Fibroblast of lung (primary cell): ENCODE results near the gene MAP1LC3B2. TPM values are rescaled to one million over a fixed set of nuclear protein-coding genes. Genes with fewer than 3 reads are reported as not detected.

Experiments used
- DNase-seq, 2 donors: peaks; one replicate each; pipeline versions ENCODE4 v3.0.0 to v3.0.0-alpha.2; 2010; ENCODE audit warnings: low read depth in 2 of 2
- H2AFZ ChIP-seq: 2 replicates; pipeline ENCODE4 v1.5.1; 2012; ENCODE audit warnings: low read length, control low read depth, inconsistent platforms
- H3K27ac ChIP-seq: 2 replicates; pipeline ENCODE4 v1.5.1; 2011; ENCODE audit warnings: low read length, control low read depth; ENCODE audit not compliant: insufficient read depth
- H3K27me3 ChIP-seq: 2 replicates; pipeline ENCODE4 v1.5.1; 2011; ENCODE audit warnings: mild to moderate bottlenecking, low read length; ENCODE audit not compliant: control insufficient read depth, insufficient read depth
- H3K36me3 ChIP-seq: 2 replicates; pipeline ENCODE4 v1.5.1; 2011; ENCODE audit warnings: low read length; ENCODE audit not compliant: control insufficient read depth, insufficient read depth
- H3K4me1 ChIP-seq: 2 replicates; pipeline ENCODE4 v1.5.1; 2011; ENCODE audit warnings: low read length; ENCODE audit not compliant: control insufficient read depth, insufficient read depth; ENCODE audit errors: extremely low read depth
- H3K4me2 ChIP-seq: 2 replicates; pipeline ENCODE4 v1.5.1; 2011; ENCODE audit warnings: low read length, control low read depth; ENCODE audit not compliant: insufficient read depth; ENCODE audit errors: extremely low read depth
- H3K4me3 ChIP-seq, 4 experiments: fragments of 200-600 bp in 1 of 4; sonication (generic) in 1 of 4; replicated peaks in 1 of 4; 2 replicates each; pipeline ENCODE4 v1.5.1; 2011 to 2016; ENCODE audit warnings: low read length in 4 of 4, low read depth in 3 of 4, mild to moderate bottlenecking in 3 of 4, control low read depth in 2 of 4, inconsistent platforms in 1 of 4, mixed read lengths in 1 of 4; ENCODE audit not compliant: insufficient read depth in 1 of 4; ENCODE audit errors: control extremely low read depth in 1 of 4
- H3K79me2 ChIP-seq: 2 replicates; pipeline ENCODE4 v1.5.1; 2012; ENCODE audit warnings: mild to moderate bottlenecking, low read length, inconsistent platforms; ENCODE audit not compliant: control insufficient read depth, insufficient read depth
- H3K9ac ChIP-seq: 2 replicates; pipeline ENCODE4 v1.5.1; 2011; ENCODE audit warnings: mild to moderate bottlenecking, low read length, control low read depth; ENCODE audit not compliant: insufficient read depth
- H3K9me3 ChIP-seq: 2 replicates; pipeline ENCODE4 v1.5.1; 2012; ENCODE audit warnings: low read depth, low read length; ENCODE audit not compliant: control insufficient read depth, insufficient read depth
- H4K20me1 ChIP-seq: 2 replicates; pipeline ENCODE4 v1.5.1; 2011; ENCODE audit warnings: low read length; ENCODE audit not compliant: control insufficient read depth, insufficient read depth; ENCODE audit errors: extremely low read depth
- CTCF ChIP-seq, 2 donors: IDR thresholded peaks in 1 of 2; conservative IDR thresholded peaks in 1 of 2; 1 replicate in 1 of 2; 2 replicates in 1 of 2; pipeline ENCODE4 v1.5.1; 2011 to 2012; ENCODE audit warnings: low read length in 2 of 2, control low read depth in 1 of 2, inconsistent platforms in 1 of 2, low read depth in 1 of 2, mild to moderate bottlenecking in 1 of 2
- EZH2 ChIP-seq: IDR thresholded peaks from 2 replicates; pipeline ENCODE4 v1.5.1; 2012; ENCODE audit warnings: low read length, control low read depth, mild to moderate bottlenecking; ENCODE audit errors: missing control alignments
- polyA plus RNA-seq, 2 donors: library from polyadenylated mRNA; depleted of rRNA in 1 of 2; stranded (reverse) in 1 of 2; unstranded in 1 of 2; fragments of >200 nt; gene quantifications; 2 replicates each; pipeline ENCODE4 v1.2.1, GENCODE V29; 2011 to 2012; ENCODE audit warnings: missing spikeins in 1 of 2
- total RNA-seq: library from RNA; depleted of rRNA; stranded (reverse); fragments of >200 nt; gene quantifications from 2 replicates; pipeline ENCODE4 v1.2.1, GENCODE V29; 2014

The MAP1LC3B2 gene
- total and polyA plus RNA-seq, 2 donors (not counting 1 experiment from before 2014, with no cell fraction given), result 1.2 TPM

- H3K4me2 ChIP-seq, result no peak overlapping the region
- no peak for DNase-seq
- no peak for TF ChIP-seq CTCF (conservative IDR thresholded peaks at IDR 0.05 in 1 of 2, IDR thresholded peaks at IDR 0.05 in 1 of 2; ENCODE audit: low read depth in 1 of 2, low read length in 2 of 2)
- no peak for TF ChIP-seq EZH2
- H3K4me1 ChIP-seq, result no peaks in the 10 kb centered on the region
- H3K27me3 ChIP-seq, result no peaks in the 10 kb centered on the region
- H3K9ac ChIP-seq, result no peak overlapping the region
- H3K9me3 ChIP-seq, result no peaks in the 10 kb centered on the region
- H2AFZ ChIP-seq, result no peak overlapping the region
- no peaks in the 10 kb centered on the region for H4K20me1 ChIP-seq
- no peaks in the 10 kb centered on the region for H3K79me2 ChIP-seq
- no peaks in the 10 kb centered on the region for H3K36me3 ChIP-seq
- H3K4me3 ChIP-seq, result no peak overlapping the region
- H3K27ac ChIP-seq, result no peak overlapping the region
These were observed 7.6 kb upstream of the MAP1LC3B2 start for GRCh38 chr12:116551619-116551951.

- TF ChIP-seq EZH2, result no peak
- Histone ChIP-seq H3K9me3 (no peaks in the 10 kb centered on the region), H3K4me2 (no peak overlapping the region), H4K20me1 (no peaks in the 10 kb centered on the region), H3K4me1 (no peaks in the 10 kb centered on the region), H3K27ac (no peak overlapping the region), H3K79me2 (no peaks in the 10 kb centered on the region), H3K36me3 (no peaks in the 10 kb centered on the region), H3K27me3 (no peaks in the 10 kb centered on the region), H3K4me3 (no peak overlapping the region), H2AFZ (no peak overlapping the region), H3K9ac (no peak overlapping the region)
- peak; percentile 65 to 90 for DNase-seq
These were observed 7.0 kb upstream of the MAP1LC3B2 start for GRCh38 chr12:116551952-116552772.

GRCh38 chr12:116552773-116553373 is 6.3 kb upstream of the MAP1LC3B2 start:
- DNase-seq, result no peak
- Histone ChIP-seq H3K9ac (no peak overlapping the region), H3K27me3 (no peaks in the 10 kb centered on the region), H2AFZ (no peak overlapping the region), H3K27ac (no peak overlapping the region), H3K36me3 (no peaks in the 10 kb centered on the region), H3K4me3 (no peak overlapping the region), H3K79me2 (no peaks in the 10 kb centered on the region), H3K9me3 (no peaks in the 10 kb centered on the region), H3K4me2 (no peak overlapping the region), H3K4me1 (no peaks in the 10 kb centered on the region), H4K20me1 (no peaks in the 10 kb centered on the region)
- no peak for TF ChIP-seq EZH2
- no peak for TF ChIP-seq CTCF (conservative IDR thresholded peaks at IDR 0.05 in 1 of 2, IDR thresholded peaks at IDR 0.05 in 1 of 2; ENCODE audit: low read depth in 1 of 2, low read length in 2 of 2)
